HG03342 (cell line): ENCODE measurements around the gene MEGF10.
"Not testable (repeated sequence)": the region's sequence is repeated elsewhere in the genome, so short reads cannot be mapped to it uniquely, and the experiment has no call there.

Experiments
- ATAC-seq: cut with Tn5 transposase; IDR thresholded peaks from one replicate; pipeline ENCODE4 v1.9.1; 2021; ENCODE audit warnings: mild to moderate bottlenecking, moderate library complexity; ENCODE audit not compliant: unreplicated experiment

Gene MEGF10

DNA sequence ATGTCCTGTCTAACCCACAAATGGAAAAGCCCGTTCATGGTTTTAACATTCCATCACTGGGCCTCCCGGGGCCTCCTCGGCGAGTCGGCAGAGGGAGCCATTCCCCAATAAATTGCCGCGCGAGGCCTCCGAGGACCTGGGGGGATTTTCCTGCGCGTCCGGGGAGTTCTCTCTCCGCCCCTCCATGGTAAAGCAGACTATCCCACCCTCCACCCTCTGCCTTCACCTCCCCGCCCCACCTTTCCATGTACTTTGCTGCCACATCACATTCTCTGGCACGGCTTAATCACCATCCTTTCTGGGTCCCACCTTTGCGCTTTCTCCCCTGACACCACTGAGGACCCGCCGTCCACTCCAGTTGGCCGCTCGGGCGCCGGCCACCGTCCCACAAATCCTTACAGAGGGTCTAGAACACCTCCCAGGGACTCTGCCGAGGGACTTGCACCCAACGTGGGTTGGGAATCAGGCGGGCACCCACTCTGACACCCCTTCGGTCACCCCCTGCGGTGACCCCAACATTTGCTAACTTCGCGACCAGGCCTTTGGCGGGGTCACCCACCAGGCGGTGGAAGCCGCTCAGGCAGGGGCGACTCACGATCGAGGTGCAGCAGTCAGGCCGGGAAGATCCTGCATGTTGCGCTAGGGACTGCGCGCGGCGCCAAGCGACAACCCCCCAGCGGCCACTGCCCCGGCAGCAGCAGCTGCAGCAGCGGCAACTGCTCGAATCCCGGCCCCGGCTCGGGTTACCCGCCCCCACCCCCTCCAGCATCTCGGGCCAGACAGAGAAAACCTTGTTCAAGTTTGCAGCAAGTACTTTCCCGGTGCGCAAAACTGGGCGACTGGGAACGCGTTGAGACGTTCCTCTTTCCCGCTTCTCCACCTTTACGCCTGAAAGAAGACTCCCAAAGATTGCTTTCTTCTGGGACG, at the start of gene MEGF10:
Gene MEGF10 (plus strand): TSS at position 778 of the 927 bp plus-strand sequence. CDS start 40,513 bp downstream, outside the sequence.
- peak; percentile 63 for ATAC-seq

DNA sequence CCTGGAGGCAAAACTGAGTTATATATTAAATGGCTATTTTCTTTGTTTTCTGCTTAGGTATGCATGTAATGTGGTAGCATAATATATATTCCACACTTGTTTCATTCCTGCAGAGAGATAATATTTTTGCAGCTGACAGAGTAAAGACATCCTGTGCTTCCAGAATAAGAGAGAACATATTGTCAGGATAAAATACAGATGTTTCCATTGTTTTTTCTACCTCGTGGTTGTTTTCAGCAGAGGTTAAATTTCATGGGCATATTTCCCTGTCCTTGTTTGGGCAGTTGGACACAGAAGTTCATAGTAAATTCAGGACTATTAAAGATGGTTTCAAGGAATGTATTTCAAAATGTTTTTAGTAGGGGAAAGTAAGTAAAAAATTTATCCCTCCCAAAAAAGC, 47.6 kb upstream of the MEGF10 start:
- ATAC-seq, result no peak

DNA sequence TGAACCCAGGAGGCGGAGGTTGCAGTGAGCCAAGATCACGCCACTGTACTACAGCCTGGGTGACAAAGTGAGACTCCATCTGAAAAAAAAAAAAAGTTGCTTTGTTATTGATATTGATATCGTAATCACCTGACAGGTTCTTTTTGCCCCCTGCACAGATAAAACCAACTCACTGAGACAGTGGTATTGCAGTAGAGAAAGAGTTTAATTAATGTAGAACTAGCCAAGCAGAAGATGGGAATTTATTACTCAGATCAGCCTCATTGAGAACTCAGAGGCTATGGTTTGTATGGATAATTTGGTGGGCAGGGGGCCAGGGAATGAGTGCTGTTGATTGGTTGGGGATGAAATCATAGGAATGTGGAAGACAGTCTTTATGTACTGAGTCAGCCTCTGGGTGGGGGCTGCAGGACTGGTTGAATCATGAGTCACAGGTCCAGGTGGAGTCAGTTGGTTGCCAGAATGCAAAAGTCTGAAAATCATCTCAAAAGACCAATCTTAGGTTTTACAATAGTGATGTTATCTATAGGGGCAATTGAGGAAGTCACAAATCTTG, 35.8 kb upstream of the MEGF10 start:
- ATAC-seq, result no peak

DNA sequence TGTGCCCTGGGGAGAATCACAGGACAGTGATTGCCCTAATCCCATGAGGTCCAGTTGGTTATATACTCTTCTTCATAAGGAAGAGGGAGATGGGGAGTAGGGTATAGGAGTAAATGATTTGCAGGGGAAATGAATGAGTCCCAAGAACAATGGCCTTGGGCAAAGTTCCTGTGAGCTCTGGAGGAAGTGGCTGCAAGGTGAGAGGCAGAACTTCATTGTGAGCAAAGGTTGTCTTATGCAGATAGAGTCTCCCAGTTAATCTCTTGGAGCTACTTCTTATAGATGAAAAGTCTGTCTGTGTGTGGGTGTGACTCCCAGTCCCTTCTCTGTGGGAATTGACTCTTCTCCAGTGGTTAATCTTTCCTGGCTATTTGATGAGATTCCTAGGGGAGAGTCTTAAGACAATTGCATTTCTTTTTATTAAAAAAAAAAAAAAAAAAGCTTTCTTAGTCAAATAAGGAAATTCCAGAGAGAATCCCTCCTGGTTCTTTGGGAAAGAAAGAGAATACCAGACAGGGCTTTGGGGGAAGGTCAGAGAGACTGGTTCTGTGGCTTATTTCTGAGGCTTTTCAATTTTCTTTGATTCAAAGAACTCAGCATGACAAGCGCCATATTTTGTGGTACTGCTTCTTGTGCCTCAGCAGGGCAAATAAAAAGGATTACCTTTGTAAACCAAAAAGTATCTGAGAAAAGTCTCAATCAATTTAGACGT, 33.6 kb upstream of the MEGF10 start:
- ATAC-seq, result no peak

DNA sequence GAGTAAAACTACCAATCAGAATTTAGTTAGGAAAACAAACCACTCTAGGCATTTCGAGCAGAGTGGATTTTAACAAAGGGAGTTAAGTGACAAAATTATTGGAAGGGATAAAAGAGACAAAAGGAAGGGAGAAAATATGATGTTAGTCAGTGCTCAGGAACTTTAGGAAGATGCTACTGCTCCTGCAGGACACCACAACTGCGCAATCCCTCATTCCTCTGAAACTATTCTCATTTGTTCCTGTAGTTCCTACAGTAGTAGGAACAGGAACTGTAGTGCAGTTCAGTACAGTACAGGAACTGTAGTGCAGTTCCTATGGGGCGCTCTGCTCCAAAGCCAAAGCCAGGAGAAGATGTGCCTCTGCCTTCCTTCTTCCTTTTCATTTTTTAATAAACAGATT, 29.9 kb upstream of the MEGF10 start:
- no peak for ATAC-seq

DNA sequence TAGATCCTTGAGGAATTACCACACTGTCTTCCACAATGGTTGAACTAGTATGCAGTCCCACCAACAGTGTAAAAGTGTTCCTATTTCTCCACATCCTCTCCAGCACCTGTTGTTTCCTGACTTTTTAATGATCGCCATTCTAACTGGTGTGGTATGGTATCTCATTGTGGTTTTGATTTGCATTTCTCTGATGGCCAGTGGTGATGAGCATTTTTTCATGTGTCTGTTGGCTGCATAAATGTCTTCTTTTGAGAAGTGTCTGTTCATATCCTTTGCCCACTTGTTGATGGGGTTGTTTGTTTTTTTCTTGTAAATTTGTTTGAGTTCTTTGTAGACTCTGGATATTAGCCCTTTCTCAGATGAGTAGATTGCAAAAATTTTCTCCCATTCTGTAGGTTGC, 25.1 kb upstream of the MEGF10 start:
- not testable (repeated sequence) for ATAC-seq

DNA sequence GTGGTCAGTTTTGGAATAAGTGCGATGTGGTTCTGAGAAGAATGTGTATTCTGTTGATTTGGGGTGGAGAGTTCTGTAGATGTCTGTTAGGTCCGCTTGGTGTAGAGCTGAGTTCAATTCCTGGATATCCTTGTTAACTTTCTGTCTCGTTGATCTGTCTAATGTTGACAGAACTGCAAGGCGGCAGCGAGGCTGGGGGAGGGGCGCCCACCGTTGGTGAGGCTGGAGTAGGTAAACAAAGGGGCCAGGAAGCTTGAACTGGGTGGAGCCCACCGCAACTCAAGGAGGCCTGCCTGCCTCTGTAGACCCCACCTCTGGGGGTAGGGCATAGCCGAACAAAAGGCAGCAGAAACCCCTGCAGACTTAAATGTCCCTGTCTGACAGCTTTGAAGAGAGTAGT, 22.3 kb upstream of the MEGF10 start:
- ATAC-seq, result not testable (repeated sequence)

DNA sequence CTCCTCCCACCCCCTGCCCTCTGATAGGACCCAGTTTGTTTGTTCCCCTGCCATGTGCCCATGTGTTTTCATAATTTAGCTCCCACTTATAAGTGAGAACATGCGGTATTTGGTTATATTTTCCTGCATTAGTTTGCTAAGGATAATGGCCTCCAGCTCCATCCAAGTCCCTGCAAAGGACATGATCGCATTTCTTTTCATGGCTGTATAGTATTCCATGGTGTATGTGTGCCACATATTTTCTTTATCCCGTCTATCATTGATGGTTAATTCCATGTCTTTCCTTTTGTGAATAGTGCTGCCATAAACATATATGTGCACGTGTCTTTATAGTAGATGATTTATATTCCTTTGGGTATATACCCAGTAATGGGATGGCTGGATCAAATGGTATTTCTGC, 19.9 kb upstream of the MEGF10 start:
- ATAC-seq, result not testable (repeated sequence)

DNA sequence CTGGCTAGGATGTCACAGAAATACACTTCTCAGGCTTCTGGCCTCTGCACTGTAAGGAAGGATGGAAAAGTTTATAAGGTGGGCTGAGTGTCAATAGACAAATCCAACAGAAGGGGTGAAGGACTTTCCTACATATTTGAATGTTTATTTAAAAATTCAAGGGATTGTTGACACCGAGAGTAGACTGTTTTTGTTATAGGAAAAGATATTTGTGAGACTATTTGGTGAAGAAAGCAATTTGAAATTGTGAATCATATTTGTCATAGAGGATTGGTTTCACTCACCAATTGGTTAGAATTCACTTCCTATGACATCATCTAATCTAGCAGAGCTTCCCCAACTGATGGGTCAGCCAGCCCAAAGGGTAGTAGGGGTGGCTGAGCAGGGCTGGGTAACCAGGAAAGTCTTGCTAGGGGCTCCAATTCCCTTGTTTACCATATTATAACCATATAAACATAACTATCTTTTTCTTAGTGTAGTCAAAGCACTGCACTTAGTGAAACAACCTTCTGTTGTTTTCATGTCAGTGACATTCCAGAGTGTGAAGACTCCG, 14.9 kb upstream of the MEGF10 start:
- no peak for ATAC-seq

DNA sequence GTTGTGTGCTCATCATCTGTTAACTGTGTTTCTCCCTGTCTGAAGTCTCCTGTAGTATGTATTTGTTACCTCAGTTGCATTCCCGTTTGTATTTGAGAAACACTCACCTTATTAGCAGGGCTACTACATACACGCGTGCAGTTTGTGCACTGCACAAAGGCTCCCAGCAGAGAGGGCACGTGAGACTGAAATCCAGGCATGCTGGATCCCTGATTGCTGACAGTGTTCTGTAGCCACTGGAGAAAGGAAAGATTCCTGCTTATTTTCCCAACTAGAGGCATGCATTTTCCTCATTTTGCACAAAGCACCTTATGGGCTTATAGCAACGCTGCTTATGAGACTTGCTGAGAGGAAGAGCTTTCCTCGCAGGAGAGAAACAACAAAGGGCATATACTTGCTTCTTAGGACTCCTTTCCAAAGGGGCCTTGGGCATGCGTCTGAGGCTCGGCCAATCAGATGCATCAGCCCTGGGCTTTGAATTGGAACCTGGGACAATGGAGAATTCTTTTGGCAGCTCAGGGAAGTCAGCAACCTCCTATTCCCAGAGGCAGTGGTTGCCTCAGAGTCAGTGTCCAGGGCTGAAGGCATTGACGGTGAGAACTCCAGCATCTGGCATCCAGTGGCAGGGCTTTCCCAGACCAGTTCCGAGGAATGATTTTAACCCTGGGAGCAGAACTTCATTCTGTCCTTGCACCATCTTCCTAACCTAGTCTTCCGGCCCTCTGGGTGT, 9.9 kb upstream of the MEGF10 start:
- ATAC-seq, result no peak

DNA sequence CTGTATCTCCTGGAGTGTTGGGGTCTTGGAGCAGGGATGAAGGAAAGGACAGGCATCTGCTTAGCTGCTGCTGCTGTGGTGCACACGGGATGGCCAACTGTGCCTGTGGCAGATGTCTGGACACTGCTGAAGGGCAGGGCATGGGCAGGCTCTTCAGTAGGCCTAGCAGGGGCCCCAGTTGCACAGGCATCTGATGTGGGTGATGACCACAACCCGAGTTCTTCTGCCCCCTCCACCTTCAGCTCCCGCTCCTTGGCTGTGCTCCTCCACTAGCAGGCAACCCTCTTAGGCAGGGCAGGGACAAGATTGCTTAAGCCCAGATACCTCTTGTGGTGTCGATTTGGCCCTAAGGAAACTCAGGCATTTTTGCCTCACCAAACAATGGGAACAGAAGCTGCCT, 9.0 kb upstream of the MEGF10 start:
- no peak for ATAC-seq

DNA sequence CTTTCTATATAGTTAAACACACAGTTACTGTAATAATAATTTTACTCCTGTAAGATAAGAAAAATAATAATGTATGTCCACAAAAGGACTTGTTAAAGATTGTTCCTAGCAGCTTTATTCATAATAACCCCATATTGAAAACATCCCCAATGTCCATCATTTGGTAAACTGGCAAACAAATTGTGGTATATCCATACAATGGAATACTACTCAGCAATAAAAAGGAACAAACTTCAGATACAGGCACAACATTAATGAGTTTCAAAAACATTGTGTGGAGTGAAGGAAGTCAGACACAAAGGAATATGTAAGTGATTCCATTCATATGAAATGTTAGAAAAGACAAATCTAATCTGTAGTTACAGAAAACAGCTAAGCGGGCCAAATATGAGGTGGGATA, 1.9 kb upstream of the MEGF10 start:
- ATAC-seq, result no peak

DNA sequence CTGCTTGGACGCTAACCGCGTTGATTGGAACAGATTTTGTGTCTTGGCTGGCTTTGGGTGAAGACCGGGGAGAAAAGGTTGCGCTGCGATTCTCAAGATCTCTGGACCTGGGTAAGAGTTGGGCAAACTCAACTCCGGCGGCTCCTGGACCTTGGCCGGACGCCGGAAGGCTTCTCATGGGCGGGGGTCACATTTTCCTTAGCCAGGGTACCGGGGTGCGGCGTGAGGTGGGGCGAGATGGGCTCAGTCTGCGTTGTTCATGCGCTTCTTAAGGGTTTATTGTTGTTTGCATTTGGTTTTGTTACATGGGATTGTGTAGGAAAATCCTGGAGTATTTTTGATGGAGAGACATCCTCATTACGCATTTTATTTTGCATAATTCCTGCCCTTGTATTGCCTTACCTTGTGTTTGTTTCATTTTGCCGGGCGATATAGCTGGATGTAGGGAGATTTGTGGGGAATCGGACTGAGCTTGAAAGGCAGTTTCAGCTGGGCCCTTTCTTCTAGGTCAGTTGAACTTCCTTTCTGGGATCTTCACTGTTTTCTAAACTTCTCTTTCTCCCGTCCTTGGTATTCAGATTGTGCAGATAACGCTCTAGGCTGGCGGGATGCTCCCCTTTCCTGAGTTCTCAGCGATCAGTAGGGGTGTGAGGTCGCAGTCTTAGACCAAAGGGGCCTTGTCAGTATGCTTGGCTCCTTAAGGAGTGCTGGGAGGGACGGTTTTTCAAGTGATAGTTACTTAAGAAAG, 524 bp downstream of the MEGF10 start:
- ATAC-seq, result no peak

DNA sequence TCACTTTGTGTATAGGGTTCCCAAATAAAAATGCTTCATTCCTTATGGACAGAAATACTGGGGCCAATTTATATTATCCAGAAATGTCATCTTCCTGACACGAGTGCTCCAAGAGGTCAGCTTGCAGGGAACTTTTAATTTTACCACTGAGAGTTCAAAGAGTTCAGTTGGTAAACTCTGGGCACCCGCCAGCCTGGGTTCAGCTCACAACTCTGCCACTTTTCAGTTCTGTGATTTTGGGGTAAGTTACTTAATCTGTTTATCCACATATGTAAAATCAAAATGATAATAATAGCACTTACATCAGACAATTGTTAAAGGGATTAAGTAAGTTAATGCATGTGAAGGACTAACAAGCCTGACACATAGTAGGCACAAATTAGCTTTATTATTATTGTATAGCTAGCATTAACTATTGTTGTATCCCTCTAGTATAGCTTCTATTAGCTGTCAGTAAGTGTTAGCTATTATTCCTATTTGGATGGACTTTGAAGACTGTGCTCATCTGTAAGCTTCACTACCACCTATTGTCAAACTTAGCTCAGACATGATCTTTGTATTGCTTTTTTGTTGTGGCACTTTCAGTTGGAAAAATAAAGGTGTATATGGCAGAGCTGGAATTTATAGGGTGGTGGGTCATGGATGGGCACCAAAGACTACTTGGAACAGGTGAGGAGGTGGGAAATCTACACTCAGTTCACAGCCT, 1.6 kb downstream of the MEGF10 start:
- ATAC-seq, result no peak

DNA sequence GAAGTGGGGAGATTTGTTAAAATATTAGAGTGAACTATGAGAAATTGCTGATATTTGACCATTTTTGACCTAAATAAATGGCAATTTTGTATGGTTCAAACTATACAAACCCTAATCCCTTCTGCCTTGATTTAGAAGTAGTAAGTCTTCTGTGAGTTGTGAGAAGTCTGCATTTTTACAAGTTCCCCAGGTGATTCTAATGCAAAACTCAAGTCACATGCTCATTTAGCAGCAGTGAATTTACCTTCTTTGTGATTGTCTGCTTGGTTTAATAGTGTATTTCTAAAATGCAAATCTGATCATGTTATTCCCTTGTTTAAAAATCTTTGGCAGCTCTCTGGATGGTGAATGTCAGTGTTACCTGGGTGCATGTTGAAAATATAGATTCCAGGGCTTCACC, 2.8 kb downstream of the MEGF10 start:
- ATAC-seq, result no peak

DNA sequence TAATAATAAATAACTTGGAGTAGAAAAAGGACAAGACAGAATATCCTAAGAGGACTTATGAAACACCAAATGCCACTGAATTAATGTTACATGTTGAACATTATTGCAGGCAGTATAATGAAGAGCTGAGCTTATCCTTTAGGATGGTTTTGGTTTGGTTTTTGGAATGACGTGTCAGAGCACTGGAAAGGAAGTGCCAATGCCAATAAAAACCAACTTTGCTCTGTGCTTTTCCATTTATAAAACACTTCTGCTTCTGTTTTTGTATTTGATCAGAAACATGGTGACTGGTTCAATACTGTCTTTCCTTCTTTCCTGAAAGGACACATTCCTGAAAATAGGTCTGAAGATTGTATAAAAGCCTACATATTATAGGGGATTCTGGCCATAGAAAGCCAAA, 4.2 kb downstream of the MEGF10 start:
- no peak for ATAC-seq

DNA sequence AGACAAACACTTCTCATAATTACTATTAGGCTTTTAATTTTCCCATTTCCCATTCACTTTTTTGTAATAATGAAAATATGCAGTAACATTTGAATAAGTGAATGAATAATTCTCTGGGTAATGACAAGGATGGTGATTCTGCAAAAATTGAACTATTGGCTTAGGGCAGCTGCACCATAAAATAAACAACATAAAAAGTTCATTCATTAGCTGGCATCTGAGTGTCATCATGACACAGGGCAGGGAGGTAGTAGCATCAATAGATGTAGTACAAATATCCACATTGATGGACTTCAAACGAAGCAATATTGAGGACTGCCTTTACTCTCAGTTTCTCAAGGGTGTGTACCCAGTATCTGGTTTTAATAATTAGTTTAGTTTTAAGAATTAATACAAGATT, 4.9 kb downstream of the MEGF10 start:
- ATAC-seq, result no peak

DNA sequence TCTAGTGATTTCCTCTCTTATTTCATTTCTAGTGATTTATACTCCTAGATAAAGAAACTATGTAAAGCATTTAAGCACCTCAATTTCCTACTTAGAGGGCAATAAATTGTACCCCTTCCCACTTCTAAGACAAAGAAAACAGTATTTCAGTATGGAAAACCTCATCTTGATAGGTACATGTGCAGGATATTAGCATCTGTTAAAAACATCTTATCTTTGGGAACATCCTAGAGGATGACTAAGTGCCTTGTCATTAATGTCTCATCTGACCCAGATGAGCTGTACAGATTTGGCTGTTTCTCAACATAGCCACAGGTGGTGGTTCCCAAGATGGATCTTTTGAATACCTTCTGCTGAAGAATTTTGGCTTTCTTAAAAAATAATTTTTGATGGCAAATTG, 5.7 kb downstream of the MEGF10 start:
- no peak for ATAC-seq

DNA sequence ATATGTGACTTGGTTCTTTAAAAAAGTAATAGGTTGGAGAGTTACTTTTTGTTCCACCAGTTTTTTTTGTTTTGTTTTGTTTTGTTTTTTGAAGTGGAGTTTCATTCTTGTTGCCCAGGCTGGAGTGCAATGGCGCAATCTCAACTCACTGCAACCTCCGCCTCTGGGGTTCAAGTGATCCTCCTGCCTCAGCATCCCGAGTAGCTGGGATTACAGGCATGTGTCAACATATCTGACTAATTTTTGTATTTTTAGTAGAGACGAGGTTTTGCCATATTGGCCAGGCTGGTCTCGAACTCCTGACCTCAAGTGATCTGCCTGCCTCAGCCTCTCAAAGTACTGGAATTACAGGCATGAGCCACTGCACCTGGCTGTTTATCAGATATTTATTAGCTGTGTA, 6.3 kb downstream of the MEGF10 start:
- ATAC-seq, result not testable (repeated sequence)
